ENCODE data around the gene STPG1.

Gene STPG1

DNA sequence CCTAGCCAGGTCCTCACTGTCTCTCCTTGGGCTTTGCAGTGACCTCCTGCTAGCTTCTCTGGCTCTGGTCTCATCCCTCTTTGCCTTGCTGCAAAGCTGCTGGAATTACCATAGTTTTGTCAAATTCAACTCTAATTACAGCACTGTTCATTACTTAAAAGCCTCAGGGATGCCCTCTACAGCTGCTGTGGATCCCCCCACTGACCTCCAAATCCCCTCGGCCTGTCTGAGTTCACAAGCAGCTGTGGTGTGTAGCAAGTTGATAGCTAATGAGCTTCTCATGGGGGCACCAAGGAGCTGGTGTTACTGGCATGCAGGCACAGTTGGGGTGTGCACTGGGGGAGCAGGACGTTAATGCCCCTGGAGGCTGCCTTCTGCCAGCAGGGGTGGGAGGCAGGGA is 26.9 kb upstream of the STPG1 start:
- TF ChIP-seq, protein P1, sequence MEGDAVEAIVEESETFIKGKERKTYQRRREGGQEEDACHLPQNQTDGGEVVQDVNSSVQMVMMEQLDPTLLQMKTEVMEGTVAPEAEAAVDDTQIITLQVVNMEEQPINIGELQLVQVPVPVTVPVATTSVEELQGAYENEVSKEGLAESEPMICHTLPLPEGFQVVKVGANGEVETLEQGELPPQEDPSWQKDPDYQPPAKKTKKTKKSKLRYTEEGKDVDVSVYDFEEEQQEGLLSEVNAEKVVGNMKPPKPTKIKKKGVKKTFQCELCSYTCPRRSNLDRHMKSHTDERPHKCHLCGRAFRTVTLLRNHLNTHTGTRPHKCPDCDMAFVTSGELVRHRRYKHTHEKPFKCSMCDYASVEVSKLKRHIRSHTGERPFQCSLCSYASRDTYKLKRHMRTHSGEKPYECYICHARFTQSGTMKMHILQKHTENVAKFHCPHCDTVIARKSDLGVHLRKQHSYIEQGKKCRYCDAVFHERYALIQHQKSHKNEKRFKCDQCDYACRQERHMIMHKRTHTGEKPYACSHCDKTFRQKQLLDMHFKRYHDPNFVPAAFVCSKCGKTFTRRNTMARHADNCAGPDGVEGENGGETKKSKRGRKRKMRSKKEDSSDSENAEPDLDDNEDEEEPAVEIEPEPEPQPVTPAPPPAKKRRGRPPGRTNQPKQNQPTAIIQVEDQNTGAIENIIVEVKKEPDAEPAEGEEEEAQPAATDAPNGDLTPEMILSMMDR (IDR thresholded peaks at IDR 0.05; ENCODE audit: extremely low read depth, missing control alignments) = no peak
- no peak for DNase-seq (ENCODE audit: low spot score)

DNA sequence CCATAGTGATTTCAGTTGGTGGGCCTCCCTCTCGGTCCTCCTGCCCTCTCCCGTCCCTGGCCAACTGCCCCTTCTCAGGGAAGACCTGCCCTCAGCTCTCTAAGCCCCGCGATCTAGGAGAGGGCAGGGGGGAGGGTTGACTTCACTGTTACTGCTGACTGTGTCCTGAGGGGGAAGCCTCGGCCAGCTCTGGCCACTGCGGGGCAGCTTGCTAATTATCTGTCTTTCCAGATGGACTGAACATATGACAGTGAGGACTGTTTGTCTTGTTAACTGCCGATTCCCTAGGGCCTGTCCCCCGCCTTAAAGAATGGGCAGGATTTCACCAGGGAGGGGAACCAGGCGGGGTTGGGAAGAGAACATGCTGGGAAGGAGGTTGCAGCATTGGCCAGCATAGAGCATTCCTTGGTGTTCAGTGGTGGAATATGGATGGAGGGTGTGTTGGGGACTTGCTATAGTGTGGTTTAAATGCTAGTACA is 24.9 kb upstream of the STPG1 start:
- TF ChIP-seq, protein P1 (IDR thresholded peaks at IDR 0.05; ENCODE audit: extremely low read depth, missing control alignments) = no peak
- DNase-seq (ENCODE audit: low spot score) = no peak

DNA sequence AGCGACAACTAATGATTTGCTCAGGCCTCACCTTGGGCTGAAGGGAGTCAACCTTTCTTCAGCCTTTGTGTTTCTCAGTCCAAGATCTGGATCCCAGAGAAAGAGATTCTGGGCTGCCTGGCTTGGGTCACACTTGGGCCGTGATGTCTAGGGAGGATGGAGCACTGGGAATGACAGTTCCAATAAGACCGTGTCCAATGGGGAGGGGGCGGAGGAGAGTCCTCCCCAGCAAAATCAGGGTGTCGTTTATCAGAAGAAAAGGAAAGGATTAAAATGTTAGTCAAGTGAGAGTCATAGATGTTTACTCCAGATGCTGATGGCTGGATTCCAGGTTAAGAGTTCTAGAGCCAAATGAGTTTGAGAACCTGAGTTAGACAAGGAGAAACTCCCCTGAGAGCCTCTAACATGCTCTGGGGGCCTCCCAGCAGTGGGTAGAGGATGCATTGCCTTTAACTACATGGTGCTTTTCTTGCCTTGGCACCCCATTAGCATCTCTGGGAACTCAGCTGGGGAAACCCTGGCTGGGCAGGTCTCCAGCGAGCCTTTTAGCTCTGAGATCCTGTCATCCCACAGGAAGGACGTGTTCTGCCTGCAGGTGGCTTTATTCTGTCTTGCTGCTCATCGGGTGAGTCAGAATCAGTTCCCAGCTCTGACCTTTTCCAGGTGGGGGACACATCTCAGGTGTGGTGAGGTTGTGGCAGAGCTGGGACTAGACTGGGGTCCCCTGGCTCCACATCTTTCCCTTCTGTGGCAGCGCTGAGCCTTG is 24.2 kb upstream of the STPG1 start:
- TF ChIP-seq, protein P1 (IDR thresholded peaks at IDR 0.05; ENCODE audit: extremely low read depth, missing control alignments) = no peak
- no peak for DNase-seq (ENCODE audit: low spot score)

DNA sequence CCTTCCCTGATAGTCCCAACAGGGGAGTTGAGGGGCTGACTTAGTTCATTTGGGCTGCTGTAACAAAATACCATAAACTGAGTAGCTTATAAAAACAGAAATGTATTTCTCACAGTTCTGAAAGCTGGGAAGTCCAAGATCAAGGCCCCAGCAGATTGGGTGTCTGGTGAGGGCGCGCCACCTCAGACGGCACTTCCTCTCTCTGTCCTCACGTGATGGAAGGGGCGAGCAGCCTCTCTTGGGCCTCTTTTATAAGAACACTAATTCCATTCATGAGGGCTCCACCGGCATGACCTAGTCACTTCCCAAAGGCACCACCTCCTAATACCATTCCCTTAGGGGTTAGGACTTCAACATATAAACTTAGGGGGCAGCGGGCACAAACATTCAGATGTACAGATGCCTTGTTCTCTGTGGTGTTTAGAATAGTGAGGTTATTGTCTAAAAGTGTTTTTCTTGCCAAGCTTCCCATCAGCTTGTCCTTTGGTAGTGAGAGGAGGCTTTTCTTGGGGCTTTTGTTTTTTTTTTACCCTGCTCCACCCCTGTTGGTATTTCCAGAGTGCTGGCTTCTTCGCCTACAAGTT is 22.3 kb upstream of the STPG1 start:
- no peak for DNase-seq (ENCODE audit: low spot score)
- TF ChIP-seq, protein P1 (IDR thresholded peaks at IDR 0.05; ENCODE audit: extremely low read depth, missing control alignments) = no peak

DNA sequence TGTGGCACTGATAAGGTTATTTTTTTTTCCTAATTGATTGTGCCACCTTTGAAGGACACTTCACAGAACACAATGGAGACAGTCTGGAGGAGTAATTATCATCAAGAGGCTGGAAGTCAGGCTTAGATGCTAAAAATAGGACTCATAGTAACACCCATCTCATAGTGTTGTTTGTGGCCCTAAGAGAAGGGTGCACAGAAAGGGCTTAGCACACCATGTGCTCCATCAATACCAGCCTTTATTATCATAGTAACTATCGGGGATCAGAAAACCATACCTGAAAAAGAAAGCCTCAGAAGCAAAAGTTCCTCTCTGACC is 13.9 kb upstream of the STPG1 start:
- TF ChIP-seq, protein P1 (IDR thresholded peaks at IDR 0.05; ENCODE audit: extremely low read depth, missing control alignments) = no peak
- DNase-seq (ENCODE audit: low spot score) = no peak

DNA sequence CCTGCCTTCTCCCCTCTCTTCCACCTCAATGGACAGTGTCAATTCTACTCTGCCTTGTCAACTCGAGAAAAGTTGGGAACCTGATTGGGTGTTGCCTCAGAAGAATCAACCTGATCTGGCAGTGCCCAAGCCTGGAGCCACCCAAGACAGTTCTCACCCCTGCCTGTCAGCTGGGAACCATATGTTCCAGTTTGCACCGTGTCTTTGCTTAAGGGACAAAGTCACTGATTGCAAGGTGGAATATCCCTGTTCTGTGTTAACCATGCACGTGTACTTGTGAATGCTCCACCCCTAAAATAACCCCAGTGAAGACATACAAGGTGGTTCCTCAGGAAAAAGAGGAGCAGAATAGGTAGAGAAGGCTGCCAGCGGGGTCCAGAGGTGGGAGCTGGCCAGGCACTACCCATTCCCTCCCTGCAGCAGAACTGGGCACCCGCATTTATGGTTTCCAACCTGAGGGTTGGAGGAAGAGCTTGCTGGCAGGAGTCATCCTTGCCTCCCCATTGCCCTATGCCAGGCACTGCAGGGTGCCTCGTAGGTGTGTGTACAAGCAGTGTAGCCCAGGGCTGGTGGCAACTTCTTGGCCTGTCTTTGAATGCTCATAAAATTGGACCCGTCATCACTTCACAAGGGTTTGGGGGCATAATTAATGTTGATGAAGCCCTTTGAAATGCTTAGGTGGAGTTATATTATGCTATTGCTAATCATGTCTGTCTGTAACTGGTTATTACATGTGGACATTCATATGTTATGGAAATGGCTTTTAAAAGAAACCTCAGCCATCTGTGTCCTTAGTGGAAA is 13.4 kb upstream of the STPG1 start:
- DNase-seq (ENCODE audit: low spot score) = no peak
- TF ChIP-seq, protein P1 (IDR thresholded peaks at IDR 0.05; ENCODE audit: extremely low read depth, missing control alignments) = no peak

DNA sequence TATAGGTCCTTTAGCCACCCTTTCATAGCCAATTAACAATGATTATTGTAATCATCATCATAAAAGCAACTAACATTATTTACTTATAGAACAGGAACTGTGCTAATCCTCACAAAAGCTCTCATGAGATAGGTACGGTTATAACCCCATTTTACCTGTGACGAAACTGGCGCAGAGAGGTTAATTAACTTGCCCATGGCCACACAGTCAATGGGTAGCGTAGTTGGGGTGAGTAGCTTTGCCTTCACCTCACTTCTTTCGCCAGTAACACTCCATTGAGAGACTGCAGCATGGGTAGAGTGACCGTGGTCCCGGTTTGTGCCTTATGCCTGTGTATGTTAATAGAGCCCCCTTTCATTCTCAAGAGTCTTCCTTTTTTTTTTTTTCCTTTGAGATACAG is 12.3 kb upstream of the STPG1 start:
- no peak for DNase-seq (ENCODE audit: low spot score)
- TF ChIP-seq, protein P1 (IDR thresholded peaks at IDR 0.05; ENCODE audit: extremely low read depth, missing control alignments) = no peak
